Heart right ventricle (tissue), 16 donors: ENCODE results near the gene GPR158. TPM values are rescaled to one million over a fixed set of nuclear protein-coding genes. Genes with fewer than 3 reads are reported as not detected.
"Not testable (repeated sequence)": the region's sequence is repeated elsewhere in the genome, so short reads cannot be mapped to it uniquely, and the experiment has no call there.

Experiments used
- ATAC-seq, 8 donors: fragments of 200-7000 bp; cut with Tn5 transposase; one replicate each; pipeline ENCODE4 v1.9.1; 2020; ENCODE audit warnings: mild to moderate bottlenecking in 8 of 8, moderate library complexity in 8 of 8, moderate number of reproducible peaks in 1 of 8
- DNase-seq, 2 donors: peaks; one replicate each; pipeline ENCODE4 v3.0.0-alpha.2; 2020
- H3K27ac ChIP-seq, 10 donors: fragments of 200-600 bp; sonication (generic) in 2 of 10; one replicate each; pipeline versions ENCODE4 v1.5.0 to v1.8.0; 2020 to 2022; ENCODE audit warnings: mild to moderate bottlenecking in 3 of 10
- H3K27me3 ChIP-seq, 7 donors: fragments of 200-600 bp; one replicate each; pipeline ENCODE4 v1.8.0; 2021 to 2022; ENCODE audit warnings: mild to moderate bottlenecking in 2 of 7
- H3K36me3 ChIP-seq, 9 donors: fragments of 200-600 bp; sonication (generic) in 1 of 9; one replicate each; pipeline versions ENCODE4 v1.5.0 to v1.8.0; 2020 to 2022; ENCODE audit warnings: mild to moderate bottlenecking in 2 of 9
- H3K4me1 ChIP-seq, 9 donors: fragments of 200-600 bp; sonication (generic) in 1 of 9; one replicate each; pipeline versions ENCODE4 v1.5.0 to v1.8.0; 2020 to 2022; ENCODE audit warnings: mild to moderate bottlenecking in 4 of 9
- H3K4me3 ChIP-seq, 10 donors: fragments of 200-600 bp; sonication (generic) in 2 of 10; one replicate each; pipeline versions ENCODE4 v1.5.0 to v1.8.0; 2020 to 2022; ENCODE audit warnings: mild to moderate bottlenecking in 7 of 10, moderate library complexity in 2 of 10
- H3K9me3 ChIP-seq, 11 donors: fragments of 200-600 bp in 10 of 11; sonication (generic) in 2 of 11; one replicate each; pipeline versions ENCODE4 v1.5.0 to v1.8.0; 2013 to 2022; ENCODE audit warnings: mild to moderate bottlenecking in 2 of 11, control low read depth in 1 of 11, moderate library complexity in 1 of 11
- CTCF ChIP-seq, 9 donors: fragments of 200-600 bp; sonication (generic) in 2 of 9; IDR thresholded peaks; one replicate each; pipeline versions ENCODE4 v1.5.0 to v1.8.0; 2021 to 2022; ENCODE audit warnings: antibody characterized with exemption in 9 of 9, mild to moderate bottlenecking in 5 of 9, moderate library complexity in 1 of 9
- WGBS, 2 donors: extraction: QIAGEN DNeasy Blood & Tissue Kit; methylation state at CpG; one replicate each; pipeline ENCODE4 v1.1.7; 2013; ENCODE audit warnings: inconsistent platforms in 1 of 2; 5-methylcytosine and 5-hydroxymethylcytosine counted together
- intact Hi-C, 10 donors: fragments of 100-400 bp; cut with DNase I; formaldehyde crosslinking; loops; one replicate each; pipeline versions ENCODE4 v1.11.1 to v1.14.2; 2022
- polyA plus RNA-seq, 2 donors: library from polyadenylated mRNA; stranded (reverse); fragments of 200-250 nt; gene quantifications; one replicate each; pipeline ENCODE4 v1.2.3, GENCODE V29; 2013
- total RNA-seq, 10 donors: library from RNA; stranded (reverse); fragmentation: NEBNext Ultra II Directional in 3 of 10; extraction: Animal tissue kit (Norgen Biotek cat#: 25700) in 3 of 10; gene quantifications; one replicate each; pipeline versions ENCODE4 v1.2.1 to v1.2.4, GENCODE V29; 2021 to 2023
- donor health status: Arrhythmogenic right ventricular cardiomyopathy.
- donor health status: ischemic (EF 13 %, LVEDD 7.1; RV severe dilation, severe dysfunction).
- donor health status: healthy with polysubstance abuse.
- donor health status: DM: no; HTN: yes; CAD: no.
- donor health status: DM: no; HTN: no; CAD: no.
- donor health status: ischemic (EF 25% LVEDD 6.9; RV normal size, moderate dysfunction).
- donor health status: ischemic (EF 25% LVEDD 5.7; RV mildly dilated, moderate dysfunction).
- donor health status: healthy.
- donor health status: DM: yes; HTN: yes; CAD: no.
- donor health status: Ischemic cardiomyopathy.
- donor health status: ischemic (EF 35%, LVEDD 5.7; RV mildly dilated, moderate dysfunction).
- donor health status: nonischemic (EF 11% LVEDD 7.7; RV severe dilation, severe dysfunction).
- donor health status: DM: yes; HTN: yes; CAD: no.
- donor health status: PGD.
- donor health status: ischemic (EF 29% LVEDD 5.4; RV normal size, mild dysfunction).
- donor health status: nonischemic (EF 23%, LVEDD 6.1; RV moderate dilation, normal function).

Gene GPR158
- total and polyA plus RNA-seq, 12 donors, result under 0.01 to 0.04 TPM; not detected in 10

DNA sequence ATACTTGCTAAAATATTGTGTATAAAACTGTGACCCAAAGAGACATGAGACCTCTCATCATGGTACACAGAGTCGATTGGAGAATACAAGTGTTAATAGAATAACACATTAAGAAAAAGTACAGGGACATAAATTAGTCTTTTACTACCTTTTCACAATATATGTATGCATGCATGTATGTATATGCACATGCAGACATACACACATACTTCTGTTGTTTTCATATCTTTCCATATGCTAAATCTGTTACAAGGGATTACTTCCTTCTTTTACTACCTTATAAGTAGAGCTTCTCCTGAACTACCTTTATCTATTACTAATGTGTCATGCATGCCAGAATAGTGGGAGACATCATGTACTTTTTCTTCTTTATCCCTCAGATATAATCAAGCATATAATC is 131.6 kb downstream of the GPR158 start:
- WGBS, 2 donors, result 83 to 89% methylated on average over 1 of the region's 1 CpG
- H3K36me3 ChIP-seq, result no peaks in the 10 kb centered on the region
- H3K27me3 ChIP-seq, result no peaks in the 10 kb centered on the region
- intact Hi-C loops, result no loop called here
- no peak overlapping the region for H3K4me3 ChIP-seq
- no peak for DNase-seq
- H3K4me1 ChIP-seq, result peaks cover 0 to 5% (median 0%) of the 10 kb centered on the region in 9 donors
- H3K27ac ChIP-seq, result no peak overlapping the region
- no peak for ATAC-seq
- TF ChIP-seq CTCF (IDR thresholded peaks at IDR 0.05), result no peak
- peaks cover 0 to 26% (median 4%) of the 10 kb centered on the region in 11 donors for H3K9me3 ChIP-seq

DNA sequence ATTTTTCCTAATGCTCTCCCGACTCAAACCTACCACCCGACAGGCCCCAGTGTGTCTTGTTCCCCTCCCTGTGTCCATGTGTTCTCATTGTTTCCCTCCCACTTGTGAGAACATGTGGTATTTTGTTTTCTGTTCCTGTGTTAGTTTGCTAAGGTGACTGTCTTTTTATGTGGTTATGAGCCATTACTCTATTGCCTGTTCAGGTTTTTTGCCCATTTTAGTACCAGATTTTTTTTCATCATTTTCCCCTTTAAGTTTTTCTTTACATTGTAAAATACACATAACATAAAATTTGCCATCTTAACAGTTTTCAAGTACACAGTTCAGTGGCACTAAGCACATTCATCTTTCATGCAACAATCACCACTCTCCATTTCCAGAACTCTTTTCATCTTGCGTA is 133.5 kb downstream of the GPR158 start:
- H3K36me3 ChIP-seq, result no peaks in the 10 kb centered on the region
- DNase-seq (no peak), ATAC-seq (no peak)
- intact Hi-C loops, result no loop called here
- WGBS, 2 donors, result 65 to 98% methylated on average over 2 to 3 of the region's 3 CpGs
- H3K27ac ChIP-seq, result no peak overlapping the region
- peaks cover 0 to 5% (median 0%) of the 10 kb centered on the region in 9 donors for H3K4me1 ChIP-seq
- peaks cover 0 to 26% (median 4%) of the 10 kb centered on the region in 11 donors for H3K9me3 ChIP-seq
- H3K27me3 ChIP-seq, result no peaks in the 10 kb centered on the region
- no peak for TF ChIP-seq CTCF (IDR thresholded peaks at IDR 0.05)
- no peak overlapping the region for H3K4me3 ChIP-seq

- intact Hi-C loops, ATAC-seq: not testable (repeated sequence)
- 85 to 91% methylated on average over 9 of the region's 9 CpGs for WGBS, 2 donors
Measured at GRCh38 chr10:25317596-25318211, 142.9 kb downstream of the GPR158 start.

DNA sequence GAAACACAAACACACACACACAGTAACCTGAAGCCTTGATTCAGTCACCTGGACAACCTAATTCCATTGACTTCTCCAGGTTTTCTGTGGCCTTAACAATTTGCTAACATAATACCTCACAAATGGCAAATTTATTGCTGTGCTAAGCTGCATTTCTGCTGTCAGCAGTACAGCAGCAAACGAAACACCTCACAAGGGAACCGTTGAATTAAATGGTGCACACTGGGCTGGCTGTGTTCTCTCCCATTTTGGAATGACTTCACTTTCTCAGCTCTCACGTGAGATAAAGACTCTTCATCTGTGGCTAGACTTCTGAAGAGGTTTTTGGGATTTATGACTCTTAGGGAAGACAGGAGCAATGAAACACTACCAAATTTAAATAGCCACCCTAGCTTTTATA is 152.5 kb downstream of the GPR158 start:
- no peak for TF ChIP-seq CTCF (IDR thresholded peaks at IDR 0.05)
- Histone ChIP-seq H3K9me3 (peaks cover 0 to 33% (median 0%) of the 10 kb centered on the region in 11 donors), H3K4me1 (no peaks in the 10 kb centered on the region), H3K36me3 (no peaks in the 10 kb centered on the region), H3K27ac (no peak overlapping the region), H3K4me3 (no peak overlapping the region), H3K27me3 (no peaks in the 10 kb centered on the region)
- no peak for DNase-seq
- 43 to 62% methylated on average over 3 of the region's 3 CpGs for WGBS, 2 donors
- intact Hi-C loops, result no loop called here
- ATAC-seq, result no peak

More at GRCh38 chr10:25317596-25318211, 142.9 kb downstream of the GPR158 start:
- H3K27ac ChIP-seq, DNase-seq, H3K36me3 ChIP-seq, H3K27me3 ChIP-seq, H3K4me1 ChIP-seq, H3K4me3 ChIP-seq: not testable (repeated sequence)
- H3K9me3 ChIP-seq, result peaks cover 0 to 11% (median 0%) of the 10 kb centered on the region in 11 donors

DNA sequence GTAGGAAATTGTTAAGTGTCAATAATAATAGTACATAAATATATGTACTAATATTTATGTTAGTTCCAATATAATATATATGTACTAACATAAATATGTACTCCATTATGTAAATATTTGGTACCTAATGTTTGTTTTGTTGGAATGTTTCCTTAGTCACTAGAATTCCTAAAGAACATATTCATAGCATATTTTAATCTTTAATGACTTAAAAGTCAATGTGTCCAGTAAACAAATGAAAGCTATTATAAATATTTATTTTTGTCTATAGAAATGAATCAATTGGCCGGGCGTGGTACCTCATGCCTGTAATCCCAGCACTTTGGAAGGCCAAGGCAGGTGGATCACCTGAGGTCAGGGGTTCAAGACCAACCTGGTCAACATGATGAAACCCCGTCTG is 153.6 kb downstream of the GPR158 start:
- ATAC-seq (no peak), DNase-seq (no peak)
- no peak overlapping the region for H3K4me3 ChIP-seq
- WGBS, 2 donors, result 89 to 94% methylated on average over 3 of the region's 3 CpGs
- peaks cover 0 to 23% (median 0%) of the 10 kb centered on the region in 11 donors for H3K9me3 ChIP-seq
- H3K27me3 ChIP-seq, result no peaks in the 10 kb centered on the region
- no peak for TF ChIP-seq CTCF (IDR thresholded peaks at IDR 0.05)
- H3K36me3 ChIP-seq, result no peaks in the 10 kb centered on the region
- intact Hi-C loops, result no loop called here
- H3K27ac ChIP-seq, result no peak overlapping the region
- H3K4me1 ChIP-seq, result no peaks in the 10 kb centered on the region

DNA sequence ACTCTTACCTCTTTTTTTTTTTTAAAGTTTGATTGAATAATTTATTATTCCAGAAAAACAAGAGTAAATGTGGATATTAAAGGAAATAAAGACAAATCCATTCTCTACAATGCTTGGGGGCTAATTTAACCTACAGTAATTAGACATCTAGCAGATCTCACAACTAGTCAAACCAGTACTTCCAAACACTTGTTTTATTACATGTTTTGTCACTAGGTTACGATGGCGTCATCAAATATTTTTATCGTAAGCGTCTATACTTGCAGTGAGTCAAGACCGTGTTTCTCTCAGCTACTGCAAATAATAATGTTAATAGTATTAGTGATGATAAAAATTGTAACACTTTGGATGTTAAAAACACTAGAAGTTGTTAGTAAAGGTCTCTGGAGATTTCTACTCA is 154.8 kb downstream of the GPR158 start:
- intact Hi-C loops, H3K36me3 ChIP-seq, H3K27ac ChIP-seq, ATAC-seq, H3K4me1 ChIP-seq, DNase-seq, H3K4me3 ChIP-seq, H3K27me3 ChIP-seq: not testable (repeated sequence)
- peaks cover 0 to 10% (median 0%) of the 10 kb centered on the region in 11 donors for H3K9me3 ChIP-seq
- WGBS, 2 donors, result 91 to 92% methylated on average over 5 of the region's 5 CpGs
